Heart left ventricle (tissue), 16 donors: ENCODE data around the gene ZNF212. TPM values are rescaled to one million over a fixed set of nuclear protein-coding genes. Genes with fewer than 3 reads are reported as not detected.

Experiments used
- ATAC-seq, 4 donors: fragments of 200-7000 bp; cut with Tn5 transposase; one replicate each; pipeline ENCODE4 v1.9.1; 2020 to 2022; ENCODE audit warnings: moderate library complexity in 4 of 4, mild to moderate bottlenecking in 3 of 4, moderate number of reproducible peaks in 1 of 4
- DNase-seq, 5 donors: peaks; one replicate each; pipeline ENCODE4 v3.0.0-alpha.2; 2020
- H3K27ac ChIP-seq, 12 donors: fragments of 200-600 bp; sonication (generic) in 4 of 12; one replicate each; pipeline versions ENCODE4 v1.5.0 to v1.8.0; 2016 to 2022; ENCODE audit warnings: mild to moderate bottlenecking in 2 of 12
- H3K27me3 ChIP-seq, 9 donors: fragments of 200-600 bp; sonication (generic) in 2 of 9; one replicate each; pipeline versions ENCODE4 v1.5.1 to v1.8.0; 2016 to 2022; ENCODE audit warnings: mild to moderate bottlenecking in 3 of 9
- H3K36me3 ChIP-seq, 9 donors: fragments of 200-600 bp; sonication (generic) in 2 of 9; one replicate each; pipeline versions ENCODE4 v1.5.0 to v1.8.0; 2018 to 2022; ENCODE audit warnings: mild to moderate bottlenecking in 2 of 9
- H3K4me1 ChIP-seq, 12 donors: fragments of 200-600 bp; sonication (generic) in 4 of 12; one replicate each; pipeline versions ENCODE4 v1.5.0 to v1.8.0; 2016 to 2022; ENCODE audit warnings: mild to moderate bottlenecking in 3 of 12
- H3K4me3 ChIP-seq, 12 donors: fragments of 200-600 bp; sonication (generic) in 4 of 12; one replicate each; pipeline versions ENCODE4 v1.5.0 to v1.8.0; 2017 to 2022; ENCODE audit warnings: mild to moderate bottlenecking in 9 of 12, moderate library complexity in 4 of 12
- H3K9me3 ChIP-seq, 12 donors: fragments of 200-600 bp; sonication (generic) in 4 of 12; one replicate each; pipeline versions ENCODE4 v1.5.0 to v1.8.0; 2016 to 2022; ENCODE audit warnings: mild to moderate bottlenecking in 1 of 12
- CTCF ChIP-seq, 12 donors: fragments of 200-600 bp; sonication (generic) in 4 of 12; IDR thresholded peaks; one replicate each; pipeline versions ENCODE4 v1.5.0 to v1.8.0; 2018 to 2022; ENCODE audit warnings: antibody characterized with exemption in 12 of 12, mild to moderate bottlenecking in 5 of 12
- POLR2A ChIP-seq, 2 donors: fragments of 450-650 bp; IDR thresholded peaks; one replicate each; pipeline ENCODE4 v1.6.1; 2017; ENCODE audit warnings: antibody characterized with exemption in 2 of 2, mild to moderate bottlenecking in 2 of 2, moderate library complexity in 2 of 2
- WGBS, 4 donors: extraction: QIAGEN DNeasy Blood & Tissue Kit in 2 of 4; methylation state at CpG; one replicate each; pipeline versions ENCODE4 v1.1.5 to v1.1.7; 2013 to 2018; 5-methylcytosine and 5-hydroxymethylcytosine counted together
- intact Hi-C, 10 donors: fragments of 100-400 bp; cut with DNase I; formaldehyde crosslinking; loops; one replicate each; pipeline versions ENCODE4 v1.11.1 to v1.14.2; 2022
- long read RNA-seq, 3 donors: library from polyadenylated mRNA; unstranded; transcript quantifications; one replicate each; pipeline ENCODE4 v2.0.0, GENCODE V29; 2020 to 2021
- polyA plus RNA-seq, 2 donors: library from polyadenylated mRNA; stranded (reverse); fragments of 200-250 nt; gene quantifications; one replicate each; pipeline ENCODE4 v1.2.3, GENCODE V29; 2013
- total RNA-seq, 9 donors: library from RNA; depleted of rRNA in 2 of 9; stranded (reverse); fragments of >200 nt in 2 of 9; fragmentation: NEBNext Ultra II Directional in 3 of 9; extraction: Animal tissue kit (Norgen Biotek cat#: 25700) in 3 of 9; gene quantifications; one replicate each; pipeline versions ENCODE4 v1.1.0 to v1.2.4, GENCODE V29; 2016 to 2023
- donor health status: ischemic (EF 13 %, LVEDD 7.1; RV severe dilation, severe dysfunction).
- donor health status: healthy with polysubstance abuse.
- donor health status: DM: no; HTN: yes; CAD: no.
- donor health status: DM: no; HTN: no; CAD: no.
- donor health status: ischemic (EF 25% LVEDD 6.9; RV normal size, moderate dysfunction).
- donor health status: ischemic (EF 25% LVEDD 5.7; RV mildly dilated, moderate dysfunction).
- donor health status: healthy.
- donor health status: DM: yes; HTN: yes; CAD: no.
- donor health status: ischemic (EF 35%, LVEDD 5.7; RV mildly dilated, moderate dysfunction).
- donor health status: nonischemic (EF 11% LVEDD 7.7; RV severe dilation, severe dysfunction).
- donor health status: DM: yes; HTN: yes; CAD: no.
- donor health status: PGD.
- donor health status: ischemic (EF 29% LVEDD 5.4; RV normal size, mild dysfunction).
- donor health status: nonischemic (EF 23%, LVEDD 6.1; RV moderate dilation, normal function).

Gene ZNF212
- total RNA-seq (1 to 10 TPM; 3.4 to 6.3 (median 4.3) TPM), polyA plus RNA-seq (1 to 10 TPM; 3.9 to 4.9 TPM)
- long read RNA-seq, donor 1, partial matches to known transcripts = 0 of 2 reads
- long read RNA-seq, donor 1, other reads (novel, unspliced or antisense) = 2 of 2 reads
- long read RNA-seq, donor 2, transcript ZNF212-201 (5 exons, 2,810 nt) = major isoform, 7 of 11 reads
- long read RNA-seq, donor 2, partial matches to known transcripts = 0 of 11 reads
- long read RNA-seq, donor 2, other reads (novel, unspliced or antisense) = 4 of 11 reads
- long read RNA-seq, donor 3, partial matches to known transcripts = 1 of 7 reads
- long read RNA-seq, donor 3, other reads (novel, unspliced or antisense) = 3 of 7 reads

- ATAC-seq (peak; percentile 98 to 100 (median 100)), DNase-seq (peak; percentile 89 to 94 (median 92))
- Histone ChIP-seq H3K36me3 (no peaks in the 10 kb centered on the region), H3K9me3 (peaks cover 0 to 11% (median 2%) of the 10 kb centered on the region in 12 donors), H3K27ac (peak within 1 kb of the TSS in 10 of 12 donors; percentile 20 to 83 (median 74)), H3K4me3 (peak within 1 kb of the TSS; percentile 69 to 99 (median 89)), H3K4me1 (peaks cover 3 to 24% (median 15%) of the 10 kb centered on the region in 12 donors), H3K27me3 (no peaks in the 10 kb centered on the region)
- intact Hi-C loops = loop anchor here in 1 of 10 donors (1.0 to 2.0 kb wide), 2 partner anchors 22 to 43 kb away; no protein-coding TSS in a partner anchor
- TF ChIP-seq POLR2A (IDR thresholded peaks at IDR 0.05) (peak in 1 of 2 donors; percentile 48), CTCF (IDR thresholded peaks at IDR 0.05) (peak; percentile 70 to 96 (median 88))
- WGBS, 4 donors = 0 to 1% (median 0%) methylated on average over 29 to 64 of the region's 64 CpGs
These were observed at the start of gene ZNF212 for GRCh38 chr7:149239345-149240143. TSS of gene ZNF212 (plus strand) at chr7:149239651. CDS start at chr7:149239779, 128 bp downstream.

GRCh38 chr7:149191851-149192250 lies 47.6 kb upstream of the ZNF212 start:
- Histone ChIP-seq H3K36me3 (no peaks in the 10 kb centered on the region), H3K27me3 (peaks cover 0 to 3% (median 0%) of the 10 kb centered on the region in 9 donors), H3K4me3 (no peak overlapping the region), H3K27ac (no peak overlapping the region), H3K9me3 (no peaks in the 10 kb centered on the region), H3K4me1 (peaks cover 0 to 15% (median 13%) of the 10 kb centered on the region in 12 donors)
- TF ChIP-seq POLR2A (IDR thresholded peaks at IDR 0.05) (no peak), CTCF (IDR thresholded peaks at IDR 0.05) (no peak)
- WGBS, 4 donors = 67 to 72% (median 71%) methylated on average over 5 of the region's 5 CpGs
- intact Hi-C loops = no loop called here
- ATAC-seq (no peak), DNase-seq (no peak)

DNA sequence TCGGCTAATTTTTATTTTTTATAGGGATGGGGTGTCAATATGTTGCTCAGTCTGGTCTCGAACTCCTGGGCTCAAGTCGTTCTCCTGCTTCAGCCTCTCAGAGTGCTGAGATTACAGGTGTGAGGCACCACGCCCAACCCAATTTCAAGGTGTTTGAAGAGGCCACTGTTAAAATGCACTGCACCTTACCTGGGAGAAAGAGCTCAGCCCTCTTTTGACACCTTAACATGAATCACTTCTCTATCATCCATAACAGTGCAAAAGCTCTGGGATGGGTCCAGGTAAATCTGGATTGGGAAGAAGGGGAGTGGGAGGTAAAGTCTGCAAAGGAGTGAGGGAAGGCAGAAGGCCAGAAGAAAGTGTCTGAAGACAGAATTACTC lies 44.7 kb upstream of the ZNF212 start:
- Histone ChIP-seq H3K4me3 (peak overlapping the region; percentile 71 to 99 (median 82)), H3K27me3 (peaks cover 0 to 3% (median 0%) of the 10 kb centered on the region in 9 donors), H3K27ac (peak overlapping the region in 11 of 12 donors; percentile 86 to 97 (median 91)), H3K4me1 (peaks cover 0 to 25% (median 22%) of the 10 kb centered on the region in 12 donors), H3K36me3 (peaks cover 0 to 20% (median 15%) of the 10 kb centered on the region in 9 donors), H3K9me3 (no peaks in the 10 kb centered on the region)
- 82 to 90% (median 86%) methylated on average over 4 of the region's 4 CpGs for WGBS, 4 donors
- no peak for TF ChIP-seq POLR2A (IDR thresholded peaks at IDR 0.05)
- TF ChIP-seq CTCF (IDR thresholded peaks at IDR 0.05) = no peak
- intact Hi-C loops = no loop called here
- DNase-seq = no peak
- ATAC-seq = no peak
